Progenitor cell of endocrine pancreas (in vitro differentiated cells): ENCODE data around the gene UGT1A5. TPM values are rescaled to one million over a fixed set of nuclear protein-coding genes. Genes with fewer than 3 reads are reported as not detected.

Experiments
- DNase-seq: peaks from one replicate; pipeline ENCODE4 v3.0.0; 2021; ENCODE audit warnings: low spot score; ENCODE audit not compliant: unreplicated experiment
- H3K27ac Mint-ChIP-seq: 2 replicates; pipeline ENCODE4 v1.8.0; 2021; ENCODE audit warnings: mild to moderate bottlenecking, moderate library complexity, mixed read lengths
- H3K27me3 Mint-ChIP-seq: 2 replicates; pipeline ENCODE4 v1.8.0; 2021; ENCODE audit warnings: mixed read lengths
- H3K36me3 Mint-ChIP-seq: 2 replicates; pipeline ENCODE4 v1.8.0; 2022; ENCODE audit warnings: mixed read lengths; ENCODE audit not compliant: insufficient read depth
- H3K4me1 Mint-ChIP-seq: 2 replicates; pipeline ENCODE4 v1.8.0; 2021; ENCODE audit warnings: low read depth, mixed read lengths
- H3K4me3 Mint-ChIP-seq: 2 replicates; pipeline ENCODE4 v1.8.0; 2021; ENCODE audit warnings: low read depth, mild to moderate bottlenecking, moderate library complexity, mixed read lengths
- H3K9me3 Mint-ChIP-seq: 2 replicates; pipeline ENCODE4 v1.8.0; 2021; ENCODE audit warnings: low read depth, mixed read lengths
- CTCF ChIP-seq: fragments of 200-600 bp; sonication (generic); IDR thresholded peaks from one replicate; pipeline ENCODE4 v1.5.0; 2021; ENCODE audit warnings: antibody characterized with exemption, mild to moderate bottlenecking; ENCODE audit not compliant: unreplicated experiment
- total RNA-seq: library from RNA; stranded (reverse); gene quantifications from 2 replicates; pipeline ENCODE4 v1.2.1, GENCODE V29; 2021

UGT1A5 gene
- total RNA-seq, 1 donor from 2014 or later, result not detected

GRCh38 chr2:233680361-233681045 is 32.2 kb upstream of the UGT1A5 start:
- no peak for DNase-seq
- H3K27ac Mint-ChIP-seq, result no peak overlapping the region
- peaks cover 24% of the 10 kb centered on the region for H3K27me3 Mint-ChIP-seq
- H3K4me1 Mint-ChIP-seq, result no peaks in the 10 kb centered on the region
- TF ChIP-seq CTCF, result no peak
- H3K9me3 Mint-ChIP-seq, result no peaks in the 10 kb centered on the region
- H3K4me3 Mint-ChIP-seq, result no peak overlapping the region
- H3K36me3 Mint-ChIP-seq, result no peaks in the 10 kb centered on the region

GRCh38 chr2:233681521-233682099 is 31.1 kb upstream of the UGT1A5 start, which contains the start of gene UGT1A7:
Gene UGT1A7, plus strand, starts transcription at chr2:233681901. Its CDS starts 37 bp downstream, at chr2:233681938.
- H3K4me1 Mint-ChIP-seq, result no peaks in the 10 kb centered on the region
- H3K36me3 Mint-ChIP-seq, result no peaks in the 10 kb centered on the region
- no peak for TF ChIP-seq CTCF
- no peaks in the 10 kb centered on the region for H3K9me3 Mint-ChIP-seq
- no peak within 1 kb of the TSS for H3K4me3 Mint-ChIP-seq
- H3K27me3 Mint-ChIP-seq, result peaks cover 20% of the 10 kb centered on the region
- peak within 1 kb of the TSS; percentile 19 for H3K27ac Mint-ChIP-seq
- DNase-seq, result no peak

GRCh38 chr2:233684640-233685039 is 28.1 kb upstream of the UGT1A5 start:
- peaks cover 3% of the 10 kb centered on the region for H3K9me3 Mint-ChIP-seq
- DNase-seq, result no peak
- no peak overlapping the region for H3K27ac Mint-ChIP-seq
- peaks cover 4% of the 10 kb centered on the region for H3K27me3 Mint-ChIP-seq
- no peak for TF ChIP-seq CTCF
- no peaks in the 10 kb centered on the region for H3K36me3 Mint-ChIP-seq
- peaks cover 5% of the 10 kb centered on the region for H3K4me1 Mint-ChIP-seq
- H3K4me3 Mint-ChIP-seq, result no peak overlapping the region

GRCh38 chr2:233686928-233687327 is 25.8 kb upstream of the UGT1A5 start:
- Mint-ChIP-seq H3K27ac (no peak overlapping the region), H3K27me3 (no peaks in the 10 kb centered on the region), H3K4me3 (no peak overlapping the region), H3K36me3 (no peaks in the 10 kb centered on the region), H3K9me3 (peaks cover 3% of the 10 kb centered on the region), H3K4me1 (peaks cover 11% of the 10 kb centered on the region)
- no peak for DNase-seq
- no peak for TF ChIP-seq CTCF

- TF ChIP-seq CTCF, result no peak
- Mint-ChIP-seq H3K4me1 (peaks cover 11% of the 10 kb centered on the region), H3K27me3 (no peaks in the 10 kb centered on the region), H3K36me3 (no peaks in the 10 kb centered on the region), H3K27ac (no peak overlapping the region), H3K4me3 (no peak overlapping the region), H3K9me3 (peaks cover 3% of the 10 kb centered on the region)
- DNase-seq, result no peak
Observed at GRCh38 chr2:233688341-233688740, 24.4 kb upstream of the UGT1A5 start.
